HCT116 (cell line): ENCODE measurements around the gene EPB41L4A. TPM values are rescaled to one million over a fixed set of nuclear protein-coding genes. Genes with fewer than 3 reads are reported as not detected.
"Not testable (repeated sequence)": the region's sequence is repeated elsewhere in the genome, so short reads cannot be mapped to it uniquely, and the experiment has no call there.

Experiments used
- ATAC-seq: fragments of 200-7000 bp; cut with Tn5 transposase; 2 replicates; pipeline ENCODE4 v1.9.1; 2020; ENCODE audit warnings: mild to moderate bottlenecking, moderate library complexity
- BruUV-seq: library from RNA; stranded (reverse); fragments of 400-500 nt; replicated peaks from 2 replicates; lab custom pipeline; 2021; lab: Mats Ljungman, UMichigan
- CTCF ChIA-PET: fragments of 300-600 bp; sonication (Branson Sonifier 250); formaldehyde crosslinking; loops from one replicate; lab custom pipeline; 2021; ENCODE audit warnings: antibody characterized with exemption; lab: Charles Lee
- POLR2A ChIA-PET: fragments of 300-600, 350-600 bp; sonication (Branson Sonifier 250); formaldehyde crosslinking; loops from one replicate; lab custom pipeline; 2021; ENCODE audit warnings: antibody characterized with exemption; lab: Charles Lee
- RAD21 ChIA-PET, 2 experiments: fragments of 300-600 bp; sonication (Branson Sonifier 250); formaldehyde crosslinking; loops; one replicate each; lab custom pipeline; 2023; ENCODE audit warnings: low total read pairs in 2 of 2; ENCODE audit not compliant: uncharacterized antibody in 2 of 2, unreplicated experiment in 2 of 2, low non-redundant PET in 1 of 2; lab: Charles Lee
- DNase-seq: peaks from one replicate; pipeline ENCODE4 v3.0.0-alpha.2; 2010; ENCODE audit warnings: low read depth, low spot score
- H2AFZ ChIP-seq: fragments of 200-600 bp; shearing (Covaris generic), sonication (generic); 2 replicates; pipeline ENCODE4 v1.6.1; 2017; ENCODE audit warnings: low read depth, mixed run types, mixed read lengths, antibody characterized with exemption, low read length; ENCODE audit not compliant: poor library complexity, severe bottlenecking
- H3K27ac ChIP-seq: 2 replicates; pipeline ENCODE4 v1.5.1; 2012; ENCODE audit warnings: low read depth, low read length
- H3K27me3 ChIP-seq: fragments of 200-600 bp; sonication (generic); 2 replicates; pipeline ENCODE4 v1.6.1; 2016; ENCODE audit warnings: mixed run types, low read length, mixed read lengths; ENCODE audit not compliant: insufficient read depth
- H3K36me3 ChIP-seq, 2 experiments: fragments of 200-500 bp in 1 of 2; fragments of 200-600 bp in 1 of 2; sonication (Bioruptor generic) in 1 of 2; sonication (generic) in 1 of 2; 2 replicates each; pipeline versions ENCODE4 v1.5.1 to v1.6.1; 2014 to 2016; ENCODE audit warnings: low read length in 2 of 2, inconsistent platforms in 1 of 2, mixed read lengths in 1 of 2, mixed run types in 1 of 2; ENCODE audit not compliant: insufficient read depth in 2 of 2, control insufficient read depth in 1 of 2
- H3K4me1 ChIP-seq, 2 experiments: fragments of 200-600 bp in 1 of 2; sonication (generic) in 1 of 2; 2 replicates each; pipeline versions ENCODE4 v1.5.1 to v1.6.1; 2012 to 2017; ENCODE audit warnings: low read length in 2 of 2, inconsistent platforms in 1 of 2, mild to moderate bottlenecking in 1 of 2, mixed read lengths in 1 of 2, mixed run types in 1 of 2, moderate library complexity in 1 of 2; ENCODE audit not compliant: insufficient read depth in 2 of 2, control insufficient read depth in 1 of 2
- H3K4me2 ChIP-seq: fragments of 200-600 bp; sonication (generic); 2 replicates; pipeline ENCODE4 v1.6.1; 2017; ENCODE audit warnings: mixed run types, low read length, mixed read lengths
- H3K4me3 ChIP-seq, 2 experiments: fragments of 200-600 bp in 1 of 2; sonication (generic) in 1 of 2; replicated peaks in 1 of 2; 2 replicates each; pipeline ENCODE4 v1.5.1; 2011 to 2016; ENCODE audit warnings: low read length in 2 of 2, control low read depth in 1 of 2, low read depth in 1 of 2, mild to moderate bottlenecking in 1 of 2, mixed read lengths in 1 of 2, mixed run types in 1 of 2
- H3K79me2 ChIP-seq: fragments of 200-600 bp; sonication (generic); 2 replicates; pipeline ENCODE4 v1.6.1; 2017; ENCODE audit warnings: mild to moderate bottlenecking, mixed run types, low read length, moderate library complexity, mixed read lengths; ENCODE audit not compliant: insufficient read depth
- H3K9ac ChIP-seq: fragments of 200-600 bp; sonication (generic); 2 replicates; pipeline ENCODE4 v1.6.1; 2016; ENCODE audit warnings: low read length, mixed read lengths
- H3K9me2 ChIP-seq: fragments of 200-600 bp; sonication (generic), shearing (Covaris generic); 2 replicates; pipeline ENCODE4 v1.6.1; 2017; ENCODE audit warnings: mixed run types, mild to moderate bottlenecking, moderate library complexity; ENCODE audit not compliant: insufficient read depth
- H3K9me3 ChIP-seq, 2 experiments: fragments of 200-500 bp in 1 of 2; fragments of 200-600 bp in 1 of 2; sonication (Bioruptor generic) in 1 of 2; sonication (generic) in 1 of 2; 2 replicates each; pipeline ENCODE4 v1.6.1; 2014 to 2017; ENCODE audit warnings: low read length in 2 of 2, mixed read lengths in 2 of 2, inconsistent platforms in 1 of 2, low read depth in 1 of 2, mild to moderate bottlenecking in 1 of 2, mixed run types in 1 of 2, moderate library complexity in 1 of 2; ENCODE audit not compliant: control insufficient read depth in 1 of 2, insufficient read depth in 1 of 2
- H4K20me1 ChIP-seq: fragments of 200-600 bp; sonication (generic), shearing (Covaris generic); 2 replicates; pipeline ENCODE4 v1.6.1; 2017; ENCODE audit warnings: mixed run types, mild to moderate bottlenecking, moderate library complexity; ENCODE audit not compliant: insufficient read depth
- CBX3 ChIP-seq: IDR thresholded peaks from 2 replicates; pipeline ENCODE4 v1.6.1; 2012; ENCODE audit warnings: low read depth
- CTCF ChIP-seq, 3 experiments: fragments of 200-600 bp in 1 of 3; sonication (generic) in 1 of 3; IDR thresholded peaks in 2 of 3; conservative IDR thresholded peaks in 1 of 3; 2 replicates each; pipeline ENCODE4 v1.5.1; 2012 to 2017; ENCODE audit warnings: low read depth in 2 of 3, low read length in 2 of 3, antibody characterized with exemption in 1 of 3, borderline replicate concordance in 1 of 3, control low read depth in 1 of 3, mild to moderate bottlenecking in 1 of 3, mixed read lengths in 1 of 3, mixed run types in 1 of 3, moderate library complexity in 1 of 3; ENCODE audit not compliant: insufficient read depth in 1 of 3
- ELF1 ChIP-seq: IDR thresholded peaks from 2 replicates; pipeline ENCODE4 v1.6.1; 2012; ENCODE audit warnings: low read depth, borderline replicate concordance
- EZH2phosphoT487 ChIP-seq: fragments of 200-600 bp; IDR thresholded peaks from 2 replicates; pipeline ENCODE4 v1.6.1; 2018; ENCODE audit warnings: antibody characterized with exemption, borderline replicate concordance
- FOSL1 ChIP-seq: IDR thresholded peaks from 2 replicates; pipeline ENCODE4 v1.6.1; 2012; ENCODE audit warnings: low read depth
- JUND ChIP-seq: IDR thresholded peaks from 2 replicates; pipeline ENCODE4 v1.6.1; 2012
- MAX ChIP-seq: IDR thresholded peaks from 2 replicates; pipeline ENCODE4 v1.6.1; 2012
- POLR2A ChIP-seq: IDR thresholded peaks from 2 replicates; pipeline ENCODE4 v1.7.0; 2011; ENCODE audit warnings: borderline replicate concordance; ENCODE audit not compliant: insufficient read depth, insufficient read length; ENCODE audit errors: extremely low read depth
- POLR2AphosphoS5 ChIP-seq: IDR thresholded peaks from 2 replicates; pipeline ENCODE4 v1.6.1; 2011; ENCODE audit warnings: mild to moderate bottlenecking, low read depth, low read length, moderate library complexity
- RAD21 ChIP-seq: IDR thresholded peaks from 2 replicates; pipeline ENCODE4 v1.6.1; 2012; ENCODE audit warnings: low read depth, mild to moderate bottlenecking
- REST ChIP-seq: IDR thresholded peaks from 2 replicates; pipeline ENCODE4 v1.6.1; 2012; ENCODE audit warnings: low read depth
- SIN3A ChIP-seq: IDR thresholded peaks from 2 replicates; pipeline ENCODE4 v1.6.1; 2012; ENCODE audit warnings: low read depth
- SRF ChIP-seq: IDR thresholded peaks from 2 replicates; pipeline ENCODE4 v1.6.1; 2012; ENCODE audit warnings: low read depth
- YY1 ChIP-seq: IDR thresholded peaks from 2 replicates; pipeline ENCODE4 v1.6.1; 2011; ENCODE audit warnings: low read length, low read depth, moderate library complexity, mild to moderate bottlenecking; ENCODE audit not compliant: insufficient replicate concordance; ENCODE audit errors: extremely low read depth
- ZNF274 ChIP-seq: fragments of 200-500 bp; sonication (Bioruptor generic); IDR thresholded peaks from 2 replicates; pipeline ENCODE4 v1.6.1; 2014; ENCODE audit warnings: mild to moderate bottlenecking, low read depth, low read length, inconsistent platforms
- intact Hi-C: fragments of 100-400 bp; cut with micrococcal nuclease; formaldehyde crosslinking; loops from 2 replicates; pipeline ENCODE4 v1.10.0; 2022
- total RNA-seq: library from RNA; stranded (reverse); gene quantifications from one replicate; pipeline ENCODE4 v1.2.1, GENCODE V29; 2021; ENCODE audit not compliant: unreplicated experiment

The EPB41L4A gene
- total RNA-seq, 1 experiment from 2014 or later, result 2.8 TPM

GRCh38 chr5:112445626-112446350, 26.7 kb upstream of the EPB41L4A start:
- TF ChIP-seq CTCF (IDR thresholded peaks at IDR 0.05 in 2 of 3, conservative IDR thresholded peaks at IDR 0.05 in 1 of 3; ENCODE audit: borderline replicate concordance in 1 of 3, insufficient read depth in 1 of 3, low read depth in 2 of 3, low read length in 2 of 3) (no peak), MAX (no peak), POLR2A (no peak), YY1 (no peak), POLR2AphosphoS5 (no peak), EZH2phosphoT487 (no peak), CBX3 (no peak), ZNF274 (no peak), RAD21 (no peak), FOSL1 (no peak), ELF1 (no peak), SRF (no peak), REST (no peak), JUND (no peak), SIN3A (no peak)
- Histone ChIP-seq H3K4me3 (no peak overlapping the region), H2AFZ (no peak overlapping the region), H3K27me3 (no peaks in the 10 kb centered on the region), H3K9ac (no peak overlapping the region), H3K79me2 (no peaks in the 10 kb centered on the region), H3K4me1 (no peaks in the 10 kb centered on the region), H3K9me2 (no peaks in the 10 kb centered on the region), H3K9me3 (no peaks in the 10 kb centered on the region), H3K36me3 (no peaks in the 10 kb centered on the region), H3K4me2 (no peak overlapping the region), H4K20me1 (no peaks in the 10 kb centered on the region), H3K27ac (no peak overlapping the region)
- CTCF ChIA-PET, result no interaction called here
- no TSS peak for BruUV-seq
- POLR2A ChIA-PET, result no interaction called here
- RAD21 ChIA-PET, result no interaction called here
- intact Hi-C loops, result no loop called here
- DNase-seq (no peak), ATAC-seq (no peak)

- H3K9me2 ChIP-seq, H3K4me2 ChIP-seq, H3K27me3 ChIP-seq, H3K9ac ChIP-seq, DNase-seq, RAD21 ChIA-PET, H3K4me1 ChIP-seq, H2AFZ ChIP-seq, H3K36me3 ChIP-seq, intact Hi-C loops, H3K9me3 ChIP-seq, CTCF ChIA-PET, POLR2A ChIA-PET, H4K20me1 ChIP-seq, H3K4me3 ChIP-seq, BruUV-seq, ATAC-seq, H3K79me2 ChIP-seq, H3K27ac ChIP-seq: not testable (repeated sequence)
Measured at GRCh38 chr5:112443932-112444331, 24.9 kb upstream of the EPB41L4A start.
